Lower leg skin (tissue), 4 donors: ENCODE results near the gene FAM163A. TPM values are rescaled to one million over a fixed set of nuclear protein-coding genes. Genes with fewer than 3 reads are reported as not detected.

ENCODE experiments used
- DNase-seq, 2 donors: peaks; one replicate each; pipeline ENCODE4 v3.0.0-alpha.2; 2019; ENCODE audit warnings: low spot score in 2 of 2
- H3K4me3 ChIP-seq: fragments of 200-600 bp; sonication (generic); 2 replicates; pipeline ENCODE4 v1.5.1; 2017; ENCODE audit warnings: mild to moderate bottlenecking, low read depth; ENCODE audit not compliant: poor library complexity, severe bottlenecking
- POLR2A ChIP-seq, 2 donors: fragments of 450-650 bp; IDR thresholded peaks; one replicate each; pipeline ENCODE4 v1.6.1; 2016 to 2017; ENCODE audit warnings: antibody characterized with exemption in 2 of 2, mild to moderate bottlenecking in 1 of 2, moderate library complexity in 1 of 2
- WGBS, 2 donors: methylation state at CpG; one replicate each; pipeline ENCODE4 v1.1.5; 2018; 5-methylcytosine and 5-hydroxymethylcytosine counted together
- intact Hi-C: fragments of 100-400 bp; cut with DNase I; formaldehyde crosslinking; loops from one replicate; pipeline ENCODE4 v1.15.0; 2023; ENCODE audit warnings: low total_unique reads
- total RNA-seq, 4 donors: library from RNA; depleted of rRNA; stranded (reverse); fragments of >200 nt; gene quantifications; one replicate each; pipeline ENCODE4 v1.1.0, GENCODE V29; 2016
- TF ChIP-seq, protein P1 (sequence below), 3 donors: fragments of 450-650 bp; IDR thresholded peaks; one replicate each; pipeline ENCODE4 v1.5.1; 2016; ENCODE audit warnings: antibody characterized with exemption in 3 of 3, mild to moderate bottlenecking in 3 of 3, moderate library complexity in 2 of 3

The FAM163A gene
- total RNA-seq, 4 donors from 2014 or later = not detected

DNA sequence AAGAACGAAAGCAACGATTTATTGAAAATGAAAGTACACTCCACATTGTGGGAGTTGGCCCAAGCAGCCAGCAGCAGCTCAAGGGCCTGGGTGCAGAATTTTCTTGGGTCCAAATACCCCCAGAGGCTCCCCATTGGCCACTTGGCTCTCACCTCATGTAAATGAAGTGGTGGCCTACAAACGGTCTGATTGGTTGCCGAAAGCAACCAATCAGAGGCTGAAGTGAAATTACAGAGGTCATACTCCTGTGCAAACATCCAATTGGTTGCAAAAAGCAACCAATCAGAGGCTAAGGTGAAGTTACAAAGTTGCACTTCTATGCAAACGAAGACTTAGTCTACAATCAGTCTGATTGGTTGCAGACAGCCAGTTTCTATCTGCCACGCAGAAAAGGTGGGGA is 31.9 kb downstream of the FAM163A start:
- intact Hi-C loops = no loop called here
- TF ChIP-seq POLR2A (IDR thresholded peaks at IDR 0.05) = no peak
- TF ChIP-seq, protein P1, sequence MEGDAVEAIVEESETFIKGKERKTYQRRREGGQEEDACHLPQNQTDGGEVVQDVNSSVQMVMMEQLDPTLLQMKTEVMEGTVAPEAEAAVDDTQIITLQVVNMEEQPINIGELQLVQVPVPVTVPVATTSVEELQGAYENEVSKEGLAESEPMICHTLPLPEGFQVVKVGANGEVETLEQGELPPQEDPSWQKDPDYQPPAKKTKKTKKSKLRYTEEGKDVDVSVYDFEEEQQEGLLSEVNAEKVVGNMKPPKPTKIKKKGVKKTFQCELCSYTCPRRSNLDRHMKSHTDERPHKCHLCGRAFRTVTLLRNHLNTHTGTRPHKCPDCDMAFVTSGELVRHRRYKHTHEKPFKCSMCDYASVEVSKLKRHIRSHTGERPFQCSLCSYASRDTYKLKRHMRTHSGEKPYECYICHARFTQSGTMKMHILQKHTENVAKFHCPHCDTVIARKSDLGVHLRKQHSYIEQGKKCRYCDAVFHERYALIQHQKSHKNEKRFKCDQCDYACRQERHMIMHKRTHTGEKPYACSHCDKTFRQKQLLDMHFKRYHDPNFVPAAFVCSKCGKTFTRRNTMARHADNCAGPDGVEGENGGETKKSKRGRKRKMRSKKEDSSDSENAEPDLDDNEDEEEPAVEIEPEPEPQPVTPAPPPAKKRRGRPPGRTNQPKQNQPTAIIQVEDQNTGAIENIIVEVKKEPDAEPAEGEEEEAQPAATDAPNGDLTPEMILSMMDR (IDR thresholded peaks at IDR 0.05) = no peak
- 92% methylated on average over 6 of the region's 6 CpGs for WGBS, 2 donors
- no peak overlapping the region for H3K4me3 ChIP-seq
- DNase-seq = peak in 1 of 2 donors; percentile 14

DNA sequence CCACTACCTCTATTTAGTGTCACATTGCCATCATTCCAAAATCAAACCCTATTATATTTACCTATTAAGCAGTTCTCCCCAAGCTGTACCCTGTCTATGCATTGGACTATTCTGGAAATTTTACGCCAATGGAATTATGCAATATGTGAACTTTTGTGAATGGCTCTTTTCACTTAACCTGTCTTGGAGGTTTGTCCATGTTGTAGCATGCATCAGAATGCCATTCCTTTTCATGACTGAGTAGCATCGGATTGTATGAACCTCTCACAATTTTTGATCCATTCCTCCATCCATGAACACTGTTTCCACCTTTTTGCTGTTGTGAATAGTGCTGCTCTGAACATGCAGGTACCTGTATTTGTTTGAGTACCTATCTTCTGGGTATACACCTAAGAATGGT is 33.7 kb downstream of the FAM163A start:
- WGBS, 2 donors = 76 to 77% methylated on average over 2 of the region's 2 CpGs
- TF ChIP-seq POLR2A (IDR thresholded peaks at IDR 0.05) = no peak
- TF ChIP-seq, protein P1 (IDR thresholded peaks at IDR 0.05) = no peak
- no peak overlapping the region for H3K4me3 ChIP-seq
- intact Hi-C loops = no loop called here
- no peak for DNase-seq

DNA sequence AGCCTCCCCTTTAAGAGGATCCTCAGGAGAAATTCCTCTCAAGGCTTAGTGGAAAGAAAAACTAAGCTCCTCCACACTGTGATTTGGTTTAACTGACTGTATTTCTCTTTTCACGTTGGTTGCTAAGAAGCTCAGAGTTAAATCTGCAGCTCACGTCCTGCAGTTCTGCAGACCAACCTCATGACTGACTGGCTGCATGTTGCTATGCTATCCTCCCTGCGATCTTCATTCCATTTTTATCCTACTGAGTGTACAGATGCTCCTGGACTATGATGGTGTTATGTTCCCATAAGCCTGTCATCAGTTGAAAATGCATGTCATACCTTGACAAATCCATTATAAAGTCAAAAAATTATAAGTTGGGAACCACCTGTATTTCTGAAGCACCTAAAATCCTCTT is 34.6 kb downstream of the FAM163A start:
- intact Hi-C loops = no loop called here
- no peak for TF ChIP-seq POLR2A (IDR thresholded peaks at IDR 0.05)
- H3K4me3 ChIP-seq = no peak overlapping the region
- DNase-seq = peak in 1 of 2 donors; percentile 4
- WGBS, 2 donors = 86 to 92% methylated on average over 3 of the region's 3 CpGs

DNA sequence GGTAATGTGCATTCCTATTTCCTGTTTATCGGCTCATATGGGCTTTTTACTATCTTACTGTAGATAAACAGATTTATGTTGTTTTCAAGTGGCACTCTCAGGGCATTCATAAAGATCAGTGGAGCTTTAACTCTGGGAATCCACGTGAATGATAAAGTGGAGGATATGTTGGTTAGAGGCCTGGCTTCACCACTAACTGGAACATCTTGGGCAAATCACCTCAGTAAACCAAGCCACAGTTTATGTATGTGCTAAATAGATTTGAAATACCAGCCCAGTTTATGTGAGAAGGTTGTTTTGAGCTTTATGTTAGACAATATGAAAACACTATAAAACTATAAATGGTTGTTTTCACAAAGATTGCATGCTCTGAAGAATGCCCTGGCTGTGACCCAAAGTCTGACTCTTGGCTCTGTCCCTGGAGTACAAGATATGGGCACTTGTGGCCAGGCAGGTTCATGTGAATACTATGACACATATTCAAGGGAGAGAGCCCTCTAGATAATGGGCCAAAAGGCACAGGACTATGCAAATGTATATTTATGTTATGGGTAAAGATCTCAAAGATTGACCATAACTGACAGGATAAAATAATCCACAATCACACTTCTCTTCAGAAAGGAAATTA is 36.7 kb downstream of the FAM163A start:
- 80 to 81% methylated on average over 2 of the region's 2 CpGs for WGBS, 2 donors
- intact Hi-C loops = no loop called here
- no peak for TF ChIP-seq POLR2A (IDR thresholded peaks at IDR 0.05)
- TF ChIP-seq, protein P1 (IDR thresholded peaks at IDR 0.05) = no peak
- DNase-seq = no peak
- H3K4me3 ChIP-seq = no peak overlapping the region

DNA sequence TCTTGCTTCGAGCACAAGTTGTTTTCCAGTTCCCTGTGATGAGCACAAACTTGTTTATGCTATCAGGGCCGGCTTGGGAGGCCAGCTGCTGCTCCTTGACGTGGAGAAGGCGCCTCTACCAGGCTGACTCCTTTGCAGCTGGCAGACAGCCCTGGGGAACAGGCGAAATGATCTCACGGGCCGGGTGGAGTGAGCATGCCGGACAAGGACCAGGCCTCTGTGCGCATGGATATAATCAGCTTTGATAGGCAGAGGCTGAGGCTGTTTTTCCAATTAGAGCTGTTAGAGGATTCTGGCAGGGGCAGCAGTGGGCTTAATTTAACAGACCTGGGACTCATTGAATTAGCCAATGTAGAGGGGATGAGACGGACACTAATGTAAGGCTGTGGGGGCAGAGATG is 38.9 kb downstream of the FAM163A start:
- H3K4me3 ChIP-seq = no peak overlapping the region
- no peak for DNase-seq
- 56 to 58% methylated on average over 10 of the region's 10 CpGs for WGBS, 2 donors
- intact Hi-C loops = no loop called here
- no peak for TF ChIP-seq POLR2A (IDR thresholded peaks at IDR 0.05)
- TF ChIP-seq, protein P1 (IDR thresholded peaks at IDR 0.05) = no peak

DNA sequence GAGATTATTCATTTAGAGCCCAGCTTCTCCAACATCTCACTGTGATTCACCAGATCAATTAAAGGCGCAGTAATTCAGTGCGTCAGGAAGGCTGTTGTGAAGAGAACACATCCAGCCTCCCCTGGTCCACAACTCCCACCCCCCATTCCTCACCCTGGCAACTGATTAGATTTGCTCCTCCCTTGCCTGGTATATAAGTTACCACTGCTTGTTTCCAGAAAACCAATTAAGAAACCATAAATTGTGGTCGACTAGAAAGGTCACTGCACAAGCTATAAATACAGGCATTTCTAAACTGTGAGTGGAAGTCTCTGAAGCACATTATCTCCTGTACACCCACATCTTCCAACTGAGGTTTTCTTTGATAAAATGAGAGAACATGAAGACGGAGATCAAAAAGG is 41.9 kb downstream of the FAM163A start:
- WGBS, 2 donors = 66 to 67% methylated on average over 4 of the region's 4 CpGs
- intact Hi-C loops = no loop called here

More for the DNA sequence above, 41.9 kb downstream of the FAM163A start:
- peak in 1 of 2 donors; percentile 10 for DNase-seq
- TF ChIP-seq POLR2A (IDR thresholded peaks at IDR 0.05) = no peak
- TF ChIP-seq, protein P1 (IDR thresholded peaks at IDR 0.05) = no peak
- no peak overlapping the region for H3K4me3 ChIP-seq
